SK-N-SH treated with all-trans-retinoic acid at 6 μM for 48 hours (cell line): Measurements from ENCODE around the gene ANKLE2.

Experiments used
- ATAC-seq: fragments of 200-7000 bp; cut with Tn5 transposase; 3 replicates; pipeline ENCODE4 v1.9.1; 2020; ENCODE audit warnings: mild to moderate bottlenecking, moderate library complexity
- ARNTL ChIP-seq: fragments of 450-650 bp; formaldehyde crosslinking; IDR thresholded peaks from 2 replicates; pipeline ENCODE4 v1.5.0; 2020; ENCODE audit warnings: low read depth, mild to moderate bottlenecking, moderate library complexity, borderline replicate concordance
- CSDC2 ChIP-seq: fragments of 250-450 bp; sonication (Bioruptor Pico); IDR thresholded peaks from 2 replicates; pipeline ENCODE4 v1.5.0; 2020; ENCODE audit warnings: mild to moderate bottlenecking, moderate library complexity
- CSRNP3 ChIP-seq: fragments of 250-450 bp; sonication (Bioruptor Pico); IDR thresholded peaks from 2 replicates; pipeline ENCODE4 v1.5.1; 2021; ENCODE audit warnings: mild to moderate bottlenecking, moderate library complexity
- ESRRG ChIP-seq: fragments of 250-450 bp; sonication (Bioruptor Pico); IDR thresholded peaks from 2 replicates; pipeline ENCODE4 v1.6.1; 2021; ENCODE audit warnings: mild to moderate bottlenecking
- GLIS3 ChIP-seq: fragments of 250-450 bp; sonication (Bioruptor Pico); IDR thresholded peaks from 2 replicates; pipeline ENCODE4 v1.5.0; 2020; ENCODE audit warnings: mild to moderate bottlenecking, moderate library complexity
- OSR1 ChIP-seq: fragments of 250-450 bp; sonication (Bioruptor Pico); IDR thresholded peaks from 2 replicates; pipeline ENCODE4 v1.8.0; 2022; ENCODE audit warnings: moderate library complexity, mild to moderate bottlenecking, inconsistent platforms
- PATZ1 ChIP-seq: fragments of 250-450 bp; sonication (Bioruptor Pico); IDR thresholded peaks from 2 replicates; pipeline ENCODE4 v1.8.0; 2020; ENCODE audit warnings: mild to moderate bottlenecking, moderate library complexity, borderline replicate concordance
- POU6F1 ChIP-seq: fragments of 250-450 bp; sonication (Bioruptor Pico); IDR thresholded peaks from 2 replicates; pipeline ENCODE4 v1.8.0; 2021; ENCODE audit warnings: low read depth, mild to moderate bottlenecking, moderate library complexity, borderline replicate concordance
- PPARA ChIP-seq: fragments of 250-450 bp; sonication (Bioruptor Pico); IDR thresholded peaks from 2 replicates; pipeline ENCODE4 v1.5.0; 2020; ENCODE audit warnings: mild to moderate bottlenecking, borderline replicate concordance
- SNAI2 ChIP-seq: fragments of 250-450 bp; sonication (Bioruptor Pico); IDR thresholded peaks from 2 replicates; pipeline ENCODE4 v1.5.0; 2020; ENCODE audit warnings: mild to moderate bottlenecking, moderate library complexity
- TOX ChIP-seq: fragments of 250-450 bp; sonication (Bioruptor Pico); IDR thresholded peaks from 2 replicates; pipeline ENCODE4 v1.8.0; 2021; ENCODE audit warnings: mild to moderate bottlenecking, moderate library complexity, borderline replicate concordance
- ZC3H10 ChIP-seq: fragments of 250-450 bp; sonication (Bioruptor Pico); IDR thresholded peaks from 2 replicates; pipeline ENCODE4 v1.5.1; 2021; ENCODE audit warnings: mild to moderate bottlenecking, moderate library complexity
- ZFP3 ChIP-seq: fragments of 250-450 bp; sonication (Bioruptor Pico); IDR thresholded peaks from 2 replicates; pipeline ENCODE4 v1.5.0; 2020; ENCODE audit warnings: mild to moderate bottlenecking, moderate library complexity
- ZFP30 ChIP-seq: fragments of 450-650 bp; formaldehyde crosslinking; IDR thresholded peaks from 2 replicates; pipeline ENCODE4 v1.5.0; 2022; ENCODE audit warnings: mild to moderate bottlenecking, moderate library complexity
- ZNF565 ChIP-seq: fragments of 450-650 bp; formaldehyde crosslinking; conservative IDR thresholded peaks from 2 replicates; pipeline ENCODE4 v1.5.0; 2020; ENCODE audit warnings: low read depth, mild to moderate bottlenecking, moderate library complexity
- ZNF8 ChIP-seq: fragments of 450-650 bp; formaldehyde crosslinking; IDR thresholded peaks from 2 replicates; pipeline ENCODE4 v1.5.0; 2020; ENCODE audit warnings: mild to moderate bottlenecking, moderate library complexity
- TF ChIP-seq, protein P1 (sequence below): fragments of 250-450 bp; sonication (Bioruptor Pico); IDR thresholded peaks from 2 replicates; pipeline ENCODE4 v1.5.0; 2020; ENCODE audit warnings: mild to moderate bottlenecking, moderate library complexity
- TF ChIP-seq, protein P2 (sequence below): fragments of 250-450 bp; sonication (Bioruptor Pico); IDR thresholded peaks from 2 replicates; pipeline ENCODE4 v1.5.1; 2020; ENCODE audit warnings: low read depth, mild to moderate bottlenecking, moderate library complexity

ANKLE2 gene

DNA sequence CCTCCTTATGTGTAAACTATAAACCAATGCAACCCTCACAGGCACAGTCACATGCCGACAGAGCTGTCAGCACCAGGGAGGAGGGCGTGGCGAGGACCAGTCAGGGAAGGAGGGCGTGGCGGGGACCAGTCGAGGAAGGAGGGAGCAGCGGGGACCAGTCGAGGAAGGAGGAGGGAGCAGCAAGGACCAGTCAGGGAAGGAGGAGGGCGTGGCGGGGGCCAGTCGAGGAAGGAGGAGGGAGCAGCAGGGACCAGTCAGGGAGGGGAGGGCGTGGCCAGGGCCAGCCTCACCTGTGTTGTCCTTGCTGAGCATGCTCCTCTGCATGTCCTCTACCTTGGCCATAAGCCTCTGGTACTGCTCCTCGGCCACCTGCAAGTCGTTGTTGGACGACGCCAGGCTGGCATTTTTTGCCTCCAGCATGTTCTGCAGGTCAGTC lies 42.8 kb upstream of the ANKLE2 start (continued):
- no peak for TF ChIP-seq POU6F1 (CRISPR knock-in tag)
- TF ChIP-seq ZFP3 (CRISPR knock-in tag), result no peak
- TF ChIP-seq PATZ1 (CRISPR knock-in tag), result no peak
- TF ChIP-seq TOX (CRISPR knock-in tag), result no peak
- no peak for TF ChIP-seq ZC3H10

DNA sequence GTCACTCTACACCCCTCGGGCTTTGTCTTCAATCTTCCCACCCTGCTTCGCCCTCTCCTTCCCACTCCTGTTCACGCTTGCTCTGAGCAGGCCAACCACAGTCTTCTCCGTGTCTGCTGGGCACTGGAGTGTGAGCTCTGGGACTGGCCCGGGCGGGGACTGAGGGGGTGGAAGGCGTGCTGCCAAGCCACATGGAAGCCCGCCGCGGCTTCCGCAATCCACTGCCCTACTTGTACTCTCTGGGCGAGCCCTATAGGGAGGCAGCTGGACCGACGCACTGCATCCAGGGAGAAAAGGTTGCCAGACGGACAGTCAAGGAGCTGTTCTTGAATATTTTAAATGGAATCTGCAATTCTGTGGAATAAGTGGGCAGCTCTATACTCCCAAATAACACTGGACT lies 42.3 kb upstream of the ANKLE2 start:
- ATAC-seq, result no peak
- no peak for TF ChIP-seq CSRNP3 (CRISPR knock-in tag)
- TF ChIP-seq CSDC2 (CRISPR knock-in tag), result no peak
- TF ChIP-seq PPARA, result no peak
- no peak for TF ChIP-seq ESRRG
- no peak for TF ChIP-seq POU6F1 (CRISPR knock-in tag)
- TF ChIP-seq ZFP30, result no peak
- no peak for TF ChIP-seq OSR1 (CRISPR knock-in tag)
- TF ChIP-seq SNAI2 (CRISPR knock-in tag), result no peak
- no peak for TF ChIP-seq ZNF8

DNA sequence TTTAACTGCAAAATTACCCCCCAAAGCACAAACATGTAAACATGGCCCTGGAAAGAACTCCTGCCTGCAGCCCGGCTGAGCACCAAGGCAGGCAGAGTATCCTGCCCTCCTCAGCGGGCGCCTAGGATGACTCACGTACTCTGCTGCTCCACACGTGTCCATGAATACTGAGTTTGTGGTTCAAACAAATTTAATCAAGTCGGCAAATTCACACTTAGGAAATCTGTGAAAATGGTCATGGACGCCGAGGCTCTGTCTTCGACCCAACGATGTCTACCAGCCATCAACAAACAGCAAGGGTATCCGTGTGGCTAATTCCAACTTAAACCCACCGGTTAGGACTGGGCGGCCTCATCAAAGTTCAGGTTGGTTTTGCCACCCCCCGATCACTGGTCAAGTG lies 41.5 kb upstream of the ANKLE2 start:
- TF ChIP-seq ESRRG (no peak), ZFP3 (CRISPR knock-in tag) (no peak), ARNTL (CRISPR knock-in tag) (no peak), ZFP30 (no peak)
- TF ChIP-seq, protein P1, sequence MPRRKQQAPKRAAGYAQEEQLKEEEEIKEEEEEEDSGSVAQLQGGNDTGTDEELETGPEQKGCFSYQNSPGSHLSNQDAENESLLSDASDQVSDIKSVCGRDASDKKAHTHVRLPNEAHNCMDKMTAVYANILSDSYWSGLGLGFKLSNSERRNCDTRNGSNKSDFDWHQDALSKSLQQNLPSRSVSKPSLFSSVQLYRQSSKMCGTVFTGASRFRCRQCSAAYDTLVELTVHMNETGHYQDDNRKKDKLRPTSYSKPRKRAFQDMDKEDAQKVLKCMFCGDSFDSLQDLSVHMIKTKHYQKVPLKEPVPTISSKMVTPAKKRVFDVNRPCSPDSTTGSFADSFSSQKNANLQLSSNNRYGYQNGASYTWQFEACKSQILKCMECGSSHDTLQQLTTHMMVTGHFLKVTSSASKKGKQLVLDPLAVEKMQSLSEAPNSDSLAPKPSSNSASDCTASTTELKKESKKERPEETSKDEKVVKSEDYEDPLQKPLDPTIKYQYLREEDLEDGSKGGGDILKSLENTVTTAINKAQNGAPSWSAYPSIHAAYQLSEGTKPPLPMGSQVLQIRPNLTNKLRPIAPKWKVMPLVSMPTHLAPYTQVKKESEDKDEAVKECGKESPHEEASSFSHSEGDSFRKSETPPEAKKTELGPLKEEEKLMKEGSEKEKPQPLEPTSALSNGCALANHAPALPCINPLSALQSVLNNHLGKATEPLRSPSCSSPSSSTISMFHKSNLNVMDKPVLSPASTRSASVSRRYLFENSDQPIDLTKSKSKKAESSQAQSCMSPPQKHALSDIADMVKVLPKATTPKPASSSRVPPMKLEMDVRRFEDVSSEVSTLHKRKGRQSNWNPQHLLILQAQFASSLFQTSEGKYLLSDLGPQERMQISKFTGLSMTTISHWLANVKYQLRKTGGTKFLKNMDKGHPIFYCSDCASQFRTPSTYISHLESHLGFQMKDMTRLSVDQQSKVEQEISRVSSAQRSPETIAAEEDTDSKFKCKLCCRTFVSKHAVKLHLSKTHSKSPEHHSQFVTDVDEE (CRISPR knock-in tag), result no peak
- TF ChIP-seq, protein P2, sequence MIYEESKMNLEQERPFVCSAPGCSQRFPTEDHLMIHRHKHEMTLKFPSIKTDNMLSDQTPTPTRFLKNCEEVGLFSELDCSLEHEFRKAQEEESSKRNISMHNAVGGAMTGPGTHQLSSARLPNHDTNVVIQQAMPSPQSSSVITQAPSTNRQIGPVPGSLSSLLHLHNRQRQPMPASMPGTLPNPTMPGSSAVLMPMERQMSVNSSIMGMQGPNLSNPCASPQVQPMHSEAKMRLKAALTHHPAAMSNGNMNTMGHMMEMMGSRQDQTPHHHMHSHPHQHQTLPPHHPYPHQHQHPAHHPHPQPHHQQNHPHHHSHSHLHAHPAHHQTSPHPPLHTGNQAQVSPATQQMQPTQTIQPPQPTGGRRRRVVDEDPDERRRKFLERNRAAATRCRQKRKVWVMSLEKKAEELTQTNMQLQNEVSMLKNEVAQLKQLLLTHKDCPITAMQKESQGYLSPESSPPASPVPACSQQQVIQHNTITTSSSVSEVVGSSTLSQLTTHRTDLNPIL (CRISPR knock-in tag), result no peak
- ATAC-seq, result no peak

- ATAC-seq, result no peak
- TF ChIP-seq TOX (CRISPR knock-in tag), result no peak
- TF ChIP-seq, protein P2 (CRISPR knock-in tag), result no peak
- no peak for TF ChIP-seq ZNF565 (CRISPR knock-in tag)
- TF ChIP-seq ZC3H10, result no peak
- TF ChIP-seq, protein P1 (CRISPR knock-in tag), result no peak
- TF ChIP-seq CSRNP3 (CRISPR knock-in tag), result no peak
- TF ChIP-seq SNAI2 (CRISPR knock-in tag), result no peak
- TF ChIP-seq ESRRG, result no peak
- TF ChIP-seq GLIS3 (CRISPR knock-in tag), result no peak
- TF ChIP-seq ZFP30, result no peak
Observed at GRCh38 chr12:132801741-132802140, 40.1 kb upstream of the ANKLE2 start.
